GM21360 (cell line): ENCODE results near the gene ALDH18A1.

Experiments used
- ATAC-seq: cut with Tn5 transposase; IDR thresholded peaks from one replicate; pipeline ENCODE4 v1.9.1; 2021; ENCODE audit warnings: mild to moderate bottlenecking, moderate library complexity; ENCODE audit not compliant: unreplicated experiment

ALDH18A1 gene

DNA sequence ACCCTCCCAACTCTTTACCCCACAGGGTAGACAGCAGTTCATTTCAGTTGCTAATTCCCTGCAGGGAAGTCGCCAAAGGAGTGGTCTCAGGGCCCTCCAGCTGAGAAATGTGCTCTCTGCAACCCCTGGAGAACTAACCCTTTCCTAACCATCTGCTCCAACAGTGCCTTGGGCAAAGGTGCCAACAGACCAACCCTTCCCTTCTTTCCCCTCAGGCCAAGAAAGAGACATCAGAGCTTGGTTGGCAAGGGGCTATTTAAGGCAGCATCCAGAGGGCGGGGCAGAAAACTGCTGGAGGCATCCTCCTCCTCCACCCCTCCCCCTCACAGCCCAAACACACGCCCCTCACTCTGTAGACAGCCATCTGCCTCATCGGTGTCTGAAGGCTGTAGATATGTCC lies 97.0 kb downstream of the ALDH18A1 start:
- no peak for ATAC-seq

DNA sequence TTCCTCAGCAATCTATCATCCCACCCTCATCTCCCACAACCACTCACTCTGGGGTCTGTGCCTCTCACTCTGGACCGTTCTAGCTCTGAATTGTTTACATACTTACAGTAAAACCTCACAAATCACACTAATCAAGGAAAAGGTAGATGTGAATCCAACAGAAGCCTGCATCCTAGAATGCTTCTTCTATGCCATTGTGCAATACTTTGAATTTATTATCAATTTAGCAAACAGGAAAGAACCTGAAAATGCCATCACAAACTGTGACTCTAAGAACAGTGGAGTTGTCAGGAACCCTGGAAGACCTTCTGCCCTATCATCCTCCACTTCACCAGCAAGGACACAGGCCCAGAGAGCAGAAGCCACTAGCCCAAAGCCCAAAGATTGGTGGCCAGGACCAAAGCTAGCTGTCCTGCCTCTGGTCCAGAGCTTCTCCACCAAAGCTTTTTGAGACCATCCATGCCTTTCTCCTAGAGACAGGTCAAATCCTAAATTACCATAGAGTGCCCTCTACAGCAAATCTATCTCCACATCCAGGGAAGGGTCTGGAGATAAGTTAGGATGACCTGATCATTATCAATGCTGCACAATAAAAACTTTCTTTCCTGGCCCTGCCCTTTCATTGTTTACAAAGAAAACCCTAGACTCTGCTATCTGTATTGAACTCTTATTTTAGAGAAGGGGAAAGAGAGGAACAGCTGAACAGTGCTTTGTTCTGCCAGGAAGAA lies 97.8 kb downstream of the ALDH18A1 start:
- no peak for ATAC-seq

DNA sequence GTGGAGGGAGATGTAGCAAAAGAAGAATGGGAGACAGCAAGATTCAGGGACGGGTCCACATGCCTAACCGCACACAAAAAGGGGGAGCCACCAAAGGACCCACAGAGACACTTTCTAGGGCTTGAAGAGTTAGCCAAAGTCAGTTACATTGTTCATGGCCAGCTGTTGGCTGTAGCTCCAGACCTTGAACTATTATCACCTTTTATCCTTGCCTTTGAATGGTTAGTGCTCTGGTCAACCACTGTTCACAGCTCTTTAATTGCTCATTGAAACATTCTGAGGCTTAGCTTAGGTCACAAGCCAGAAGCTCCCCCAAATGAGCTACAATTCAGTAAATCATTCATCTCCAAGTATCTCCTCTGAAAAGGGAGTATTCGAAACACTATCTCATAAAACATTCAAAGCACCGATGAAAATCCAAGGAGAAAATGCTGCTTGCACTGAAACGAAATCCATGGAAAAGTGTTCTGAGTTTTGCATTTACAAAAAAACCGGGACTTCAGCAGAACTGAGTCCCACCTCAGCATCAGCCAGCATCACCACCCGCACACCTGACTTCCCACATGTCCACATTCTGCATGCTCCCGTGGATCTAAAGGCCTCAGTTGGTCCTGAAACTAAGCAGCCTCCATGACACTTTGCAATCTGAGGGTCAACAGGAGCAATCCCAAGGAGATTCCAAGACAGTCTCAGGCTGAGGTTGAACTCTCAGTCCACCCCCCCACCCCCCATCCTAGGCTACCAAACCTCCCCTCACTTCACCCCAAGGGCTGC lies 99.3 kb downstream of the ALDH18A1 start:
- ATAC-seq: no peak
